Right atrium auricular region (tissue), 2 donors: ENCODE measurements around the gene TYMS. TPM values are rescaled to one million over a fixed set of nuclear protein-coding genes. Genes with fewer than 3 reads are reported as not detected.

ENCODE experiments used
- DNase-seq: peaks from one replicate; pipeline ENCODE4 v3.0.0-alpha.2; 2019; ENCODE audit warnings: low spot score
- H3K27ac ChIP-seq, 2 donors: fragments of 200-600 bp; sonication (generic); 1 replicate in 1 of 2; 2 replicates in 1 of 2; pipeline ENCODE4 v1.5.1; 2016 to 2019
- H3K27me3 ChIP-seq, 2 donors: fragments of 200-600 bp; sonication (generic); one replicate each; pipeline versions ENCODE4 v1.5.1 to v1.6.0; 2017 to 2019
- H3K36me3 ChIP-seq: fragments of 200-600 bp; sonication (generic); one replicate; pipeline ENCODE4 v1.5.1; 2016
- H3K4me1 ChIP-seq, 2 donors: fragments of 200-600 bp; sonication (generic); one replicate each; pipeline versions ENCODE4 v1.5.1 to v1.6.0; 2017 to 2019
- H3K4me3 ChIP-seq, 2 donors: fragments of 200-600 bp; sonication (generic); 1 replicate in 1 of 2; 2 replicates in 1 of 2; pipeline ENCODE4 v1.5.1; 2017 to 2019; ENCODE audit warnings: mild to moderate bottlenecking in 1 of 2, moderate library complexity in 1 of 2
- H3K9me3 ChIP-seq, 2 donors: fragments of 200-600 bp; sonication (generic); one replicate each; pipeline ENCODE4 v1.5.1; 2019
- total RNA-seq, 2 donors: library from RNA; depleted of rRNA; stranded (reverse); fragments of >200 nt; gene quantifications; one replicate each; pipeline ENCODE4 v1.1.0, GENCODE V29; 2016
- TF ChIP-seq, protein P1 (sequence below), 2 donors: fragments of 200-600 bp; sonication (generic); IDR thresholded peaks; one replicate each; pipeline ENCODE4 v1.5.1; 2019; ENCODE audit warnings: antibody characterized with exemption in 2 of 2

TYMS gene
- total RNA-seq, 2 donors from 2014 or later, result 0.86 to 0.89 TPM

DNA sequence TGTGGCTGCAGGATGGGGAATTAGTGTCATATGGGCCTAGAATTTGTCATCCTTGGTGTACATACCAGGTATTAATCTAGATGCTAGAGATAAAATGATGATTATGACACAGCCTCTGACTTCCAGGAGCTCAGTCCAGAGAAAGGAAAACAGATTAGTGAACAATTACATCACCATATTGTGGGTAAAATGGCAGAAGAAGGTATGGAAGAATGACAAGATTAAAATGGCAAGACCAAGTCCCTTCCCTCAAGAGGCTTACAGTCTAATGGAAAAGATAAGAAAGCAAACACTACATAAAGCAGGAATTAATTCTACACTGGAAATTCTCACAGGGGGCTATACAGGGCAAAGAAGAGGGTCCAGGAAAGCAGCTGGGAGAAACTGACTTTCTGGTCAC lies 25.9 kb upstream of the TYMS start:
- Histone ChIP-seq H3K4me1 (no peaks in the 10 kb centered on the region), H3K27ac (no peak overlapping the region), H3K9me3 (no peaks in the 10 kb centered on the region), H3K36me3 (no peaks in the 10 kb centered on the region), H3K4me3 (no peak overlapping the region), H3K27me3 (no peaks in the 10 kb centered on the region)
- DNase-seq, result no peak
- TF ChIP-seq, protein P1, sequence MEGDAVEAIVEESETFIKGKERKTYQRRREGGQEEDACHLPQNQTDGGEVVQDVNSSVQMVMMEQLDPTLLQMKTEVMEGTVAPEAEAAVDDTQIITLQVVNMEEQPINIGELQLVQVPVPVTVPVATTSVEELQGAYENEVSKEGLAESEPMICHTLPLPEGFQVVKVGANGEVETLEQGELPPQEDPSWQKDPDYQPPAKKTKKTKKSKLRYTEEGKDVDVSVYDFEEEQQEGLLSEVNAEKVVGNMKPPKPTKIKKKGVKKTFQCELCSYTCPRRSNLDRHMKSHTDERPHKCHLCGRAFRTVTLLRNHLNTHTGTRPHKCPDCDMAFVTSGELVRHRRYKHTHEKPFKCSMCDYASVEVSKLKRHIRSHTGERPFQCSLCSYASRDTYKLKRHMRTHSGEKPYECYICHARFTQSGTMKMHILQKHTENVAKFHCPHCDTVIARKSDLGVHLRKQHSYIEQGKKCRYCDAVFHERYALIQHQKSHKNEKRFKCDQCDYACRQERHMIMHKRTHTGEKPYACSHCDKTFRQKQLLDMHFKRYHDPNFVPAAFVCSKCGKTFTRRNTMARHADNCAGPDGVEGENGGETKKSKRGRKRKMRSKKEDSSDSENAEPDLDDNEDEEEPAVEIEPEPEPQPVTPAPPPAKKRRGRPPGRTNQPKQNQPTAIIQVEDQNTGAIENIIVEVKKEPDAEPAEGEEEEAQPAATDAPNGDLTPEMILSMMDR (IDR thresholded peaks at IDR 0.05), result no peak

DNA sequence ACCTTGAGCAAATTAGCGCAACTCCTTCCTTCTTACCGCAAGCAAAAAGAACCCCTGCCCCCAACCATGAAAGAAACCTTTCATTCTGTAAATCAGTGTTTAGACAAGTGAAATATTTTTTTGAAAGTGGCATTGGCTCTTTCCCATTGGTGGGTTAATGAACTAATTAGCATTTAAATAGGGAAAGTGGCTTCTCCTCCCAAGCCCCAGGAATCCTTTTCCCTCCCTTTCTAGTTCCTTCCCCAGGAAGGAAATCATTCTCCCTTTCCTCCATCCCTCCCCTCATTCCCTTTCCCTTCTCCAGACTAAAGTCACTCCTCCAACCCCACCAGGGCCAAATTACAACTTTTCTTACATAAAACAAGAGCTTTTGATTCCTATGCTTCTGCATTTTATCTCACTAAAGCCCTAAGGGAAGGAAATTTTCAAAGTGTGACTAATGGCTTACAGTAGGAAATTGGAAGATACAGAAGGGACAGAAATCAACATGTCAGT lies 22.9 kb upstream of the TYMS start:
- DNase-seq, result no peak
- Histone ChIP-seq H3K27ac (no peak overlapping the region), H3K4me1 (no peaks in the 10 kb centered on the region), H3K36me3 (no peaks in the 10 kb centered on the region), H3K9me3 (no peaks in the 10 kb centered on the region), H3K27me3 (no peaks in the 10 kb centered on the region), H3K4me3 (no peak overlapping the region)
- TF ChIP-seq, protein P1 (IDR thresholded peaks at IDR 0.05), result no peak

DNA sequence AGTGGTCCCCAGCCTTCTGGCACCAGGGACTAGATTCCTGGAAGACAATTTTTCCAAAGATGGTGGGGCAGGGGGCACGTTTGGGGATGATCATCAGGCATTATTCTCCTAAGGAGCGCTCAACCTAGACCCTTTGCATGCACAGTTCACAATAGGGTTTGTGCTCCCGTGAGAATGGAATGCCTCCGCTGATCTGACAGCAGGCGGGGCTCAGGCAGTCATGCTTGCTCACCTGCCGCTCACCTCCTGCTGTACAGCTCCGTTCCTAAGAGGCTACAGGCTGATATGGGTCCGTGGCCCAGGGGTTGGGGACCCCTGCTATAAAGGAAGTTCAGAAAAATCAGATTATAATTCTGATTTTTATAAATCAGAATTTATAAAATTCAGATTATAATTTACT lies 22.3 kb upstream of the TYMS start:
- Histone ChIP-seq H3K4me3 (no peak overlapping the region), H3K27me3 (no peaks in the 10 kb centered on the region), H3K36me3 (no peaks in the 10 kb centered on the region), H3K4me1 (no peaks in the 10 kb centered on the region), H3K27ac (no peak overlapping the region), H3K9me3 (no peaks in the 10 kb centered on the region)
- no peak for DNase-seq
- TF ChIP-seq, protein P1 (IDR thresholded peaks at IDR 0.05), result no peak

DNA sequence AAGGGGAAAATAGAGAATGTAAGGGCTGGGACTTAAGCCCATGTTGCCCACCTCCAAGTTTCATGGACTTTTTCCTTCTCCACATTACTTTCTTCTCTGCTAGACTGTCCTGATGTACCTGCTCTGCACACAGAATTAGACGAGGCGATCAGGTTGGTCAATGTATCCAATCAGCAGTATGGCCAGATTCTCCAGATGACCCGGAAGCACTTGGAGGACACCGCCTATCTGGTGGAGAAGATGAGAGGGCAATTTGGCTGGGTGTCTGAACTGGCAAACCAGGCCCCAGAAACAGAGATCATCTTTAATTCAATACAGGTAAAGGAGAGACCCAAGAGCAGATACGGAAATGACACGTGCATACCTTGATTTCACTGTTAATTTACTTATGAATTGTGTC lies 16.2 kb upstream of the TYMS start:
- Histone ChIP-seq H3K27ac (no peak overlapping the region), H3K4me1 (no peaks in the 10 kb centered on the region), H3K9me3 (no peaks in the 10 kb centered on the region), H3K36me3 (no peaks in the 10 kb centered on the region), H3K27me3 (no peaks in the 10 kb centered on the region), H3K4me3 (no peak overlapping the region)
- TF ChIP-seq, protein P1 (IDR thresholded peaks at IDR 0.05), result no peak
- DNase-seq, result no peak

DNA sequence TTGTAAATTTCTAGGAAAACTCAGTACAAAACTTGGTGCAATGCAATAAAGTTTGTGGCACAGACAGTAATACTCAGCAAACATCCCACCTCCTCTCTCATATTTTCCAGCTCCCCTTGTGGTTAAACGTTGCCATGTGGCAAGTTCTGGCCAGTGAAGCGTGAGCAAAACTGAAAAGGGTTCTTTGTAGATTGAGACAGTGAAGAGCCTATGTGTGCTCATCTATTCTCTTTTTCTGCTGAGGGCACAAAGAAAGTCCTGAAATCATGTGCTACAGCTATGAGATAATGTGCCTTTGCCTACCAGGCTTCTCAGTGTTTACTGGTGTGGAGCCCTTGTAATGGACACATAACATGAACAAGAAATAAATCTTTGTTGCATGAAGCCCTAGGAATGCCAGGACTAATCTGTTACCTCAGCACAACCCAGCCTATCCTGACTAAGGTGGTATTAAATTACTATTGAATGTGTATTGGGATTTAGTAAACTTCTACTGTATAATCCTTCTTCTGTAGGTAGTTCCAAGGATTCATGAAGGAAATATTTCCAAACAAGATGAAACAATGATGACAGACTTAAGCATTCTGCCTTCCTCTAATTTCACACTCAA lies 13.0 kb upstream of the TYMS start:
- H3K27ac ChIP-seq, result no peak overlapping the region
- H3K4me1 ChIP-seq, result no peaks in the 10 kb centered on the region
- no peaks in the 10 kb centered on the region for H3K27me3 ChIP-seq
- no peak overlapping the region for H3K4me3 ChIP-seq
- TF ChIP-seq, protein P1 (IDR thresholded peaks at IDR 0.05), result no peak
- DNase-seq, result no peak
- no peaks in the 10 kb centered on the region for H3K9me3 ChIP-seq
- no peaks in the 10 kb centered on the region for H3K36me3 ChIP-seq

DNA sequence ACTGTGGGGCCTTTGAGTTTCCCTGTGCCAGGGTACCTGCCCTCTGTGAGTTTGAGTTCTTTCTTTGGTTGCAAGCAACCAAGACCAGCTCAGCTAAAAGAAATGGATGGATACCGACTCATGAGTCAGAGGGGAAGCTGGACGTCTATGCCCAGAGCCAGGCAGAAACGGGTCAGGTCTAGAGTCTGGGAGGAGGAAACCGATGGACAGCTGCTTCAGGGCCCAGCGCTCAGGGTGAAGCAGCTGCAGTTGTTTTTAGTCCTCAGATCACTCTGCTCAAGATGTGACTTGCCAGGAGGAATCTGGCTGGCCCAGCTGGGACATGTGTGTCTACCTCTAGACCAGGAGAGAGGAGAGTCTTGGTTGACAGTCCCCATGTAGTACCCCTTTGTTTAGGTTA lies 10.1 kb upstream of the TYMS start:
- TF ChIP-seq, protein P1 (IDR thresholded peaks at IDR 0.05), result no peak
- no peak overlapping the region for H3K27ac ChIP-seq
- H3K27me3 ChIP-seq, result no peaks in the 10 kb centered on the region
- no peak overlapping the region for H3K4me3 ChIP-seq
- DNase-seq, result no peak
- no peaks in the 10 kb centered on the region for H3K9me3 ChIP-seq
- H3K36me3 ChIP-seq, result no peaks in the 10 kb centered on the region
- no peaks in the 10 kb centered on the region for H3K4me1 ChIP-seq
